ENCODE results near the gene NPHP1.
"Not testable (repeated sequence)": the region's sequence is repeated elsewhere in the genome, so short reads cannot be mapped to it uniquely, and the experiment has no call there.

Gene NPHP1

GRCh38 chr2:110103061-110103961 is 101.5 kb downstream of the NPHP1 start:
- no peak for DNase-seq (ENCODE audit: low read depth)

- DNase-seq (ENCODE audit: low read depth), result no peak
These were observed 102.7 kb downstream of the NPHP1 start for GRCh38 chr2:110101901-110102803.

- no peak for DNase-seq (ENCODE audit: low read depth)
These were observed 103.5 kb downstream of the NPHP1 start for GRCh38 chr2:110101280-110101844.

- not testable (repeated sequence) for DNase-seq (ENCODE audit: low read depth)
These were observed 103.9 kb downstream of the NPHP1 start for GRCh38 chr2:110100880-110101279.

GRCh38 chr2:110100480-110100879 is 104.3 kb downstream of the NPHP1 start:
- no peak for DNase-seq (ENCODE audit: low read depth)

- DNase-seq (ENCODE audit: low read depth), result no peak
These were observed 105.2 kb downstream of the NPHP1 start for GRCh38 chr2:110099471-110100225.

GRCh38 chr2:110099038-110099425 is 105.8 kb downstream of the NPHP1 start:
- no peak for DNase-seq (ENCODE audit: low read depth)

- DNase-seq (ENCODE audit: low read depth), result no peak
These were observed 107.2 kb downstream of the NPHP1 start for GRCh38 chr2:110097506-110098220.

- no peak for DNase-seq (ENCODE audit: low read depth)
These were observed 108.7 kb downstream of the NPHP1 start for GRCh38 chr2:110095994-110096633.

- DNase-seq (ENCODE audit: low read depth), result not testable (repeated sequence)
These were observed 109.8 kb downstream of the NPHP1 start for GRCh38 chr2:110094884-110095534.

GRCh38 chr2:110093924-110094323 is 110.9 kb downstream of the NPHP1 start:
- DNase-seq (ENCODE audit: low read depth), result not testable (repeated sequence)

GRCh38 chr2:110090164-110090563 is 114.6 kb downstream of the NPHP1 start:
- DNase-seq (ENCODE audit: low read depth), result not testable (repeated sequence)

GRCh38 chr2:110083757-110084156 is 121.1 kb downstream of the NPHP1 start:
- DNase-seq (ENCODE audit: low read depth), result not testable (repeated sequence)

GRCh38 chr2:110083162-110083561 is 121.7 kb downstream of the NPHP1 start:
- not testable (repeated sequence) for DNase-seq (ENCODE audit: low read depth)

GRCh38 chr2:110078104-110078503 is 126.7 kb downstream of the NPHP1 start:
- not testable (repeated sequence) for DNase-seq (ENCODE audit: low read depth)

- not testable (repeated sequence) for DNase-seq (ENCODE audit: low read depth)
These were observed 128.9 kb downstream of the NPHP1 start for GRCh38 chr2:110075896-110076295.
